ENCODE measurements around the gene HS3ST5.

HS3ST5 gene

GRCh38 chr6:114210467-114210866 lies 132.4 kb downstream of the HS3ST5 start:
- no peak overlapping the region for H3K4me3 ChIP-seq (ENCODE audit: low read depth, low read length)

GRCh38 chr6:114203460-114203859 lies 139.4 kb downstream of the HS3ST5 start:
- H3K4me3 ChIP-seq (ENCODE audit: low read depth, low read length), result no peak overlapping the region
- POLR2A ChIA-PET, result no interaction called here
- CTCF ChIA-PET, result no interaction called here
- TF ChIP-seq CTCF (IDR thresholded peaks at IDR 0.05; ENCODE audit: insufficient read depth, low read length, missing control alignments), result no peak
- DNase-seq (ENCODE audit: low read depth, low spot score), result no peak

More at GRCh38 chr6:114210467-114210866, 132.4 kb downstream of the HS3ST5 start:
- no peak for TF ChIP-seq CTCF (IDR thresholded peaks at IDR 0.05; ENCODE audit: insufficient read depth, low read length, missing control alignments)
- CTCF ChIA-PET, result no interaction called here
- no peak for DNase-seq (ENCODE audit: low read depth, low spot score)
- POLR2A ChIA-PET, result no interaction called here

- ChIA-PET CTCF (no interaction called here), POLR2A (no interaction called here)
- DNase-seq (ENCODE audit: low read depth, low spot score), result no peak
- no peak for TF ChIP-seq CTCF (IDR thresholded peaks at IDR 0.05; ENCODE audit: insufficient read depth, low read length, missing control alignments)
- H3K4me3 ChIP-seq (ENCODE audit: low read depth, low read length), result no peak overlapping the region
These were observed 140.4 kb downstream of the HS3ST5 start for GRCh38 chr6:114202389-114202788.

GRCh38 chr6:114200891-114201290 lies 141.9 kb downstream of the HS3ST5 start:
- no peak for TF ChIP-seq CTCF (IDR thresholded peaks at IDR 0.05; ENCODE audit: insufficient read depth, low read length, missing control alignments)
- CTCF ChIA-PET, result no interaction called here

GRCh38 chr6:114195631-114196403 lies 147.0 kb downstream of the HS3ST5 start:
- no peak for DNase-seq (ENCODE audit: low read depth, low spot score)
- ChIA-PET POLR2A (no interaction called here), CTCF (no interaction called here)
- no peak overlapping the region for H3K4me3 ChIP-seq (ENCODE audit: low read depth, low read length)
- TF ChIP-seq CTCF (IDR thresholded peaks at IDR 0.05; ENCODE audit: insufficient read depth, low read length, missing control alignments), result no peak

More at GRCh38 chr6:114200891-114201290, 141.9 kb downstream of the HS3ST5 start:
- no peak overlapping the region for H3K4me3 ChIP-seq (ENCODE audit: low read depth, low read length)
- POLR2A ChIA-PET, result no interaction called here
- no peak for DNase-seq (ENCODE audit: low read depth, low spot score)

GRCh38 chr6:114195027-114195365 lies 147.8 kb downstream of the HS3ST5 start:
- POLR2A ChIA-PET, result no interaction called here
- no peak for DNase-seq (ENCODE audit: low read depth, low spot score)
- TF ChIP-seq CTCF (IDR thresholded peaks at IDR 0.05; ENCODE audit: insufficient read depth, low read length, missing control alignments), result no peak
- CTCF ChIA-PET, result no interaction called here
- no peak overlapping the region for H3K4me3 ChIP-seq (ENCODE audit: low read depth, low read length)

All from AG04449 (cell line).